ENCODE measurements around the gene PEDS1. TPM values are rescaled to one million over a fixed set of nuclear protein-coding genes. Genes with fewer than 3 reads are reported as not detected.

Gene PEDS1
- total RNA-seq, 1 donor from 2014 or later = 27.8 TPM

GRCh38 chr20:50198180-50198666 is 44.7 kb upstream of the PEDS1 start:
- Histone ChIP-seq H3K9me3 (no peaks in the 10 kb centered on the region), H3K4me3 (no peak overlapping the region), H3K27me3 (ENCODE audit: low read depth) (no peaks in the 10 kb centered on the region), H3K36me3 (peaks cover 20% of the 10 kb centered on the region), H3K27ac (no peak overlapping the region), H3K4me1 (peaks cover 26% of the 10 kb centered on the region)
- no peak for ATAC-seq
- DNase-seq = no peak
- no peak for TF ChIP-seq CTCF (IDR thresholded peaks at IDR 0.05)
- intact Hi-C loops (cut with DNase I) = no loop called here

GRCh38 chr20:50197463-50198179 is 44.1 kb upstream of the PEDS1 start:
- no peak for ATAC-seq
- H3K27ac ChIP-seq = no peak overlapping the region

GRCh38 chr20:50196896-50197295 is 43.4 kb upstream of the PEDS1 start:
- no peak for ATAC-seq
- intact Hi-C loops (cut with DNase I) = no loop called here
- H3K27ac ChIP-seq = no peak overlapping the region

More at GRCh38 chr20:50197463-50198179, 44.1 kb upstream of the PEDS1 start:
- no peak for TF ChIP-seq CTCF (IDR thresholded peaks at IDR 0.05)
- Histone ChIP-seq H3K4me3 (no peak overlapping the region), H3K27me3 (ENCODE audit: low read depth) (no peaks in the 10 kb centered on the region), H3K36me3 (peaks cover 26% of the 10 kb centered on the region), H3K4me1 (peaks cover 27% of the 10 kb centered on the region), H3K9me3 (no peaks in the 10 kb centered on the region)
- DNase-seq = no peak
- intact Hi-C loops (cut with DNase I) = no loop called here

GRCh38 chr20:50196248-50196647 is 42.7 kb upstream of the PEDS1 start:
- Histone ChIP-seq H3K27ac (no peak overlapping the region), H3K27me3 (ENCODE audit: low read depth) (no peaks in the 10 kb centered on the region), H3K4me3 (no peak overlapping the region), H3K9me3 (no peaks in the 10 kb centered on the region), H3K36me3 (peaks cover 27% of the 10 kb centered on the region), H3K4me1 (peaks cover 27% of the 10 kb centered on the region)
- DNase-seq = no peak
- no peak for ATAC-seq
- TF ChIP-seq CTCF (IDR thresholded peaks at IDR 0.05) = no peak
- intact Hi-C loops (cut with DNase I) = no loop called here

More at GRCh38 chr20:50196896-50197295, 43.4 kb upstream of the PEDS1 start:
- DNase-seq = no peak
- Histone ChIP-seq H3K9me3 (no peaks in the 10 kb centered on the region), H3K27me3 (ENCODE audit: low read depth) (no peaks in the 10 kb centered on the region), H3K4me3 (no peak overlapping the region), H3K36me3 (peaks cover 27% of the 10 kb centered on the region), H3K4me1 (peaks cover 27% of the 10 kb centered on the region)
- TF ChIP-seq CTCF (IDR thresholded peaks at IDR 0.05) = no peak

- ATAC-seq = no peak
- no peak for TF ChIP-seq CTCF (IDR thresholded peaks at IDR 0.05)
- no peak for DNase-seq
- peak overlapping the region; percentile 100 for H3K27ac ChIP-seq
- peaks cover 27% of the 10 kb centered on the region for H3K36me3 ChIP-seq
- H3K27me3 ChIP-seq (ENCODE audit: low read depth) = no peaks in the 10 kb centered on the region
- H3K4me3 ChIP-seq = no peak overlapping the region
- no peaks in the 10 kb centered on the region for H3K9me3 ChIP-seq
- peaks cover 27% of the 10 kb centered on the region for H3K4me1 ChIP-seq
- intact Hi-C loops (cut with DNase I) = no loop called here
Observed at GRCh38 chr20:50195524-50196120, 42.1 kb upstream of the PEDS1 start.
